Measurements from ENCODE around the gene MPZL1. TPM values are rescaled to one million over a fixed set of nuclear protein-coding genes. Genes with fewer than 3 reads are reported as not detected.

The MPZL1 gene
- total RNA-seq, 1 donor from 2014 or later, result 85.2 TPM

- Histone ChIP-seq H3K4me1 (peaks cover 13% of the 10 kb centered on the region), H3K27ac (no peak overlapping the region), H3K36me3 (no peaks in the 10 kb centered on the region), H3K9me3 (no peaks in the 10 kb centered on the region), H3K27me3 (no peaks in the 10 kb centered on the region), H3K4me3 (no peak overlapping the region)
- TF ChIP-seq CTCF (IDR thresholded peaks at IDR 0.05), result no peak
- ATAC-seq (no peak), DNase-seq (no peak)
- intact Hi-C loops (cut with DNase I), result no loop called here
Observed at GRCh38 chr1:167757433-167758309, 35.9 kb downstream of the MPZL1 start.

GRCh38 chr1:167761400-167761799, 39.6 kb downstream of the MPZL1 start:
- Histone ChIP-seq H3K9me3 (no peaks in the 10 kb centered on the region), H3K27me3 (no peaks in the 10 kb centered on the region), H3K36me3 (peaks cover 10% of the 10 kb centered on the region), H3K27ac (no peak overlapping the region), H3K4me3 (no peak overlapping the region), H3K4me1 (peaks cover 16% of the 10 kb centered on the region)
- intact Hi-C loops (cut with DNase I), result no loop called here
- no peak for TF ChIP-seq CTCF (IDR thresholded peaks at IDR 0.05)
- ATAC-seq (peak; percentile 40), DNase-seq (no peak)

- Histone ChIP-seq H3K9me3 (no peaks in the 10 kb centered on the region), H3K4me1 (peaks cover 10% of the 10 kb centered on the region), H3K27ac (no peak overlapping the region), H3K27me3 (no peaks in the 10 kb centered on the region), H3K4me3 (no peak overlapping the region), H3K36me3 (peaks cover 17% of the 10 kb centered on the region)
- DNase-seq, result no peak
- intact Hi-C loops (cut with DNase I), result no loop called here
- no peak for TF ChIP-seq CTCF (IDR thresholded peaks at IDR 0.05)
- no peak for ATAC-seq
Observed at GRCh38 chr1:167762061-167762746, 40.4 kb downstream of the MPZL1 start.

GRCh38 chr1:167763525-167764220, 41.9 kb downstream of the MPZL1 start:
- Histone ChIP-seq H3K4me3 (no peak overlapping the region), H3K4me1 (peaks cover 5% of the 10 kb centered on the region), H3K27ac (no peak overlapping the region), H3K36me3 (peaks cover 26% of the 10 kb centered on the region), H3K27me3 (no peaks in the 10 kb centered on the region), H3K9me3 (no peaks in the 10 kb centered on the region)
- intact Hi-C loops (cut with DNase I), result no loop called here
- ATAC-seq (no peak), DNase-seq (no peak)
- TF ChIP-seq CTCF (IDR thresholded peaks at IDR 0.05), result no peak

- no peak for DNase-seq
- H3K36me3 ChIP-seq, result peaks cover 30% of the 10 kb centered on the region
- H3K4me3 ChIP-seq, result no peak overlapping the region
- no peak for ATAC-seq
- peaks cover 5% of the 10 kb centered on the region for H3K4me1 ChIP-seq
- no peak for TF ChIP-seq CTCF (IDR thresholded peaks at IDR 0.05)
- intact Hi-C loops (cut with DNase I), result no loop called here
- H3K27ac ChIP-seq, result no peak overlapping the region
- no peaks in the 10 kb centered on the region for H3K27me3 ChIP-seq
- H3K9me3 ChIP-seq, result no peaks in the 10 kb centered on the region
Observed at GRCh38 chr1:167764458-167765330, 42.9 kb downstream of the MPZL1 start.

Data from upper lobe of right lung (tissue), 1 donor.